WTC11 (cell line): ENCODE data around the gene TAS2R16. TPM values are rescaled to one million over a fixed set of nuclear protein-coding genes. Genes with fewer than 3 reads are reported as not detected.

Source experiments
- ATAC-seq: fragments of 200-7000 bp; cut with Tn5 transposase; 2 replicates; pipeline ENCODE4 v1.10.0; 2021; ENCODE audit warnings: mild to moderate bottlenecking, moderate library complexity
- CTCF ChIA-PET: fragments of 300-600 bp; sonication (Branson Sonifier 250); formaldehyde crosslinking; loops from one replicate; lab custom pipeline; 2021; ENCODE audit warnings: antibody characterized with exemption; lab: Charles Lee
- POLR2A ChIA-PET: fragments of 350-600 bp; sonication (Branson Sonifier 250); formaldehyde crosslinking; loops from one replicate; lab custom pipeline; 2021; ENCODE audit warnings: antibody characterized with exemption; lab: Charles Lee
- DNase-seq: peaks from one replicate; pipeline ENCODE4 v3.0.0; 2021; ENCODE audit warnings: low spot score
- H3K27ac Mint-ChIP-seq: 2 replicates; pipeline ENCODE4 v1.8.0; 2021; ENCODE audit warnings: mixed read lengths
- H3K27me3 Mint-ChIP-seq: 2 replicates; pipeline ENCODE4 v1.8.0; 2021; ENCODE audit warnings: low read depth, mild to moderate bottlenecking, moderate library complexity, mixed read lengths
- H3K36me3 Mint-ChIP-seq: 2 replicates; pipeline ENCODE4 v1.8.0; 2021; ENCODE audit warnings: mixed read lengths
- H3K4me1 Mint-ChIP-seq: 2 replicates; pipeline ENCODE4 v1.8.0; 2022; ENCODE audit warnings: mixed read lengths
- H3K4me3 Mint-ChIP-seq: 2 replicates; pipeline ENCODE4 v1.8.0; 2021; ENCODE audit warnings: mild to moderate bottlenecking, moderate library complexity, mixed read lengths
- H3K9me3 Mint-ChIP-seq: 2 replicates; pipeline ENCODE4 v1.8.0; 2021; ENCODE audit warnings: mixed read lengths
- ATF3 ChIP-seq: sonication (generic); formaldehyde crosslinking; conservative IDR thresholded peaks from 2 replicates; pipeline ENCODE4 v1.8.1; 2022; ENCODE audit warnings: mild to moderate bottlenecking, missing genetic modification reagents
- CDX4 ChIP-seq: fragments of 250-450 bp; sonication (Bioruptor Pico); IDR thresholded peaks from 2 replicates; pipeline ENCODE4 v1.9.0; 2021; ENCODE audit warnings: moderate library complexity, mild to moderate bottlenecking, inconsistent platforms, borderline replicate concordance
- ELF4 ChIP-seq: sonication (generic); formaldehyde crosslinking; IDR thresholded peaks from 2 replicates; pipeline ENCODE4 v1.8.1; 2022; ENCODE audit warnings: low read depth, mild to moderate bottlenecking, moderate library complexity, missing genetic modification reagents
- ERG ChIP-seq: fragments of 250-450 bp; sonication (Bioruptor Pico); IDR thresholded peaks from 2 replicates; pipeline ENCODE4 v1.8.0; 2021; ENCODE audit warnings: mild to moderate bottlenecking
- FOXJ3 ChIP-seq: sonication (generic); formaldehyde crosslinking; IDR thresholded peaks from 2 replicates; pipeline ENCODE4 v1.9.0; 2021; ENCODE audit warnings: missing genetic modification reagents, mild to moderate bottlenecking, borderline replicate concordance
- FOXK1 ChIP-seq: sonication (generic); formaldehyde crosslinking; IDR thresholded peaks from 2 replicates; pipeline ENCODE4 v1.8.0; 2022; ENCODE audit warnings: mild to moderate bottlenecking, moderate library complexity, missing genetic modification reagents
- FOXP4 ChIP-seq: sonication (generic); formaldehyde crosslinking; IDR thresholded peaks from 2 replicates; pipeline ENCODE4 v1.8.0; 2022; ENCODE audit warnings: mild to moderate bottlenecking, missing genetic modification reagents
- HMGA2 ChIP-seq: fragments of 250-450 bp; sonication (Bioruptor Pico); IDR thresholded peaks from 2 replicates; pipeline ENCODE4 v1.4.0; 2021; ENCODE audit warnings: mild to moderate bottlenecking, moderate library complexity
- JAZF1 ChIP-seq: fragments of 250-450 bp; sonication (Bioruptor Pico); IDR thresholded peaks from 2 replicates; pipeline ENCODE4 v1.9.0; 2021; ENCODE audit warnings: moderate library complexity, mild to moderate bottlenecking, inconsistent platforms
- NFATC4 ChIP-seq: fragments of 250-450 bp; sonication (Bioruptor Pico); IDR thresholded peaks from 2 replicates; pipeline ENCODE4 v1.9.0; 2021; ENCODE audit warnings: mild to moderate bottlenecking
- NFYB ChIP-seq: sonication (generic); formaldehyde crosslinking; conservative IDR thresholded peaks from 2 replicates; pipeline ENCODE4 v1.8.0; 2022; ENCODE audit warnings: low read depth, missing genetic modification reagents
- NR1H2 ChIP-seq: sonication (generic); formaldehyde crosslinking; IDR thresholded peaks from 2 replicates; pipeline ENCODE4 v1.9.0; 2021; ENCODE audit warnings: mild to moderate bottlenecking, moderate library complexity, missing genetic modification reagents
- PRDM15 ChIP-seq: sonication (generic); formaldehyde crosslinking; IDR thresholded peaks from 2 replicates; pipeline ENCODE4 v1.8.0; 2022; ENCODE audit warnings: missing genetic modification reagents
- RELA ChIP-seq: sonication (generic); formaldehyde crosslinking; IDR thresholded peaks from 2 replicates; pipeline ENCODE4 v1.8.1; 2022; ENCODE audit warnings: missing genetic modification reagents, mild to moderate bottlenecking, borderline replicate concordance
- SMAD3 ChIP-seq: sonication (generic); formaldehyde crosslinking; IDR thresholded peaks from 2 replicates; pipeline ENCODE4 v1.8.0; 2022; ENCODE audit warnings: missing genetic modification reagents, mild to moderate bottlenecking, borderline replicate concordance
- USF1 ChIP-seq: sonication (generic); formaldehyde crosslinking; IDR thresholded peaks from 2 replicates; pipeline ENCODE4 v1.8.0; 2022; ENCODE audit warnings: mild to moderate bottlenecking, missing genetic modification reagents
- USF2 ChIP-seq: sonication (generic); formaldehyde crosslinking; IDR thresholded peaks from 2 replicates; pipeline ENCODE4 v1.8.1; 2023; ENCODE audit warnings: mild to moderate bottlenecking, missing genetic modification reagents, moderate library complexity
- ZNF232 ChIP-seq: sonication (generic); formaldehyde crosslinking; IDR thresholded peaks from 2 replicates; pipeline ENCODE4 v1.8.0; 2022; ENCODE audit warnings: mild to moderate bottlenecking, missing genetic modification reagents
- ZNF281 ChIP-seq: sonication (generic); formaldehyde crosslinking; IDR thresholded peaks from 2 replicates; pipeline ENCODE4 v1.8.0; 2023; ENCODE audit warnings: mild to moderate bottlenecking, missing genetic modification reagents
- ZNF416 ChIP-seq: fragments of 250-450 bp; sonication (Bioruptor Pico); IDR thresholded peaks from 2 replicates; pipeline ENCODE4 v1.9.0; 2021; ENCODE audit warnings: mild to moderate bottlenecking, inconsistent platforms
- ZSCAN18 ChIP-seq: fragments of 250-450 bp; sonication (Bioruptor Pico); IDR thresholded peaks from 2 replicates; pipeline ENCODE4 v2.1.2; 2022; ENCODE audit warnings: mild to moderate bottlenecking, moderate library complexity
- total RNA-seq: library from RNA; stranded (reverse); gene quantifications from 3 replicates; pipeline ENCODE4 v1.2.3, GENCODE V29; 2021

The TAS2R16 gene
- total RNA-seq, 1 experiment from 2014 or later = not detected

- TF ChIP-seq FOXJ3 (CRISPR knock-in tag) (no peak), RELA (CRISPR knock-in tag) (no peak), JAZF1 (no peak), HMGA2 (CRISPR knock-in tag) (no peak), NR1H2 (CRISPR knock-in tag) (no peak)
These were observed 32.8 kb upstream of the TAS2R16 start (continued) for GRCh38 chr7:123028339-123028738.

- ATAC-seq = no peak
These were observed 30.8 kb upstream of the TAS2R16 start for GRCh38 chr7:123026251-123026650.

More at GRCh38 chr7:123026251-123026650, 30.8 kb upstream of the TAS2R16 start:
- TF ChIP-seq ERG (CRISPR knock-in tag) (no peak), NFATC4 (CRISPR knock-in tag) (no peak), PRDM15 (no peak), FOXP4 (CRISPR knock-in tag) (no peak), RELA (CRISPR knock-in tag) (no peak), NFYB (CRISPR knock-in tag) (no peak), ZSCAN18 (CRISPR knock-in tag) (no peak), USF2 (CRISPR knock-in tag) (no peak), CDX4 (CRISPR knock-in tag) (no peak), FOXK1 (CRISPR knock-in tag) (no peak), USF1 (CRISPR knock-in tag) (no peak), SMAD3 (CRISPR knock-in tag) (no peak), ZNF232 (CRISPR knock-in tag) (no peak), ATF3 (no peak), ZNF416 (CRISPR knock-in tag) (no peak), ELF4 (CRISPR knock-in tag) (no peak), ZNF281 (CRISPR knock-in tag) (no peak)
- CTCF ChIA-PET = no interaction called here
- H3K27me3 Mint-ChIP-seq = no peaks in the 10 kb centered on the region
- peaks cover 5% of the 10 kb centered on the region; the same call in 1 of the 2 replicates for H3K36me3 Mint-ChIP-seq
- no peak for DNase-seq
- POLR2A ChIA-PET = no interaction called here
- H3K4me3 Mint-ChIP-seq = no peak overlapping the region
- no peaks in the 10 kb centered on the region for H3K4me1 Mint-ChIP-seq
- no peak overlapping the region for H3K27ac Mint-ChIP-seq
- H3K9me3 Mint-ChIP-seq = peaks cover 6% of the 10 kb centered on the region
